Stimulated activated CD4-positive, alpha-beta T cell treated with anti-CD3 and anti-CD28 coated beads, TNF-alpha, amount 100 ng/mL, for 4 hours (primary cell): ENCODE results near the gene KIAA1210.

ENCODE experiments used
- DNase-seq, 3 experiments: peaks; one replicate each; pipeline ENCODE4 v3.0.0-alpha.2; 2020; ENCODE audit warnings: low read depth in 3 of 3

Gene KIAA1210

GRCh38 chrX:119127650-119128049, at the start of gene KIAA1210:
KIAA1210 (minus strand) TSS chrX:119127812; CDS start chrX:119123642, 4,170 bp downstream.
- DNase-seq, result no peak

GRCh38 chrX:119177278-119177677, 49.7 kb upstream of the KIAA1210 start:
- DNase-seq, result no peak

- DNase-seq, result no peak
Observed at GRCh38 chrX:119174900-119175299, 47.3 kb upstream of the KIAA1210 start.

GRCh38 chrX:119168104-119168503, 40.5 kb upstream of the KIAA1210 start:
- no peak for DNase-seq

- no peak for DNase-seq
Observed at GRCh38 chrX:119158226-119158625, 30.6 kb upstream of the KIAA1210 start.

- DNase-seq, result no peak
Observed at GRCh38 chrX:119156241-119156640, 28.6 kb upstream of the KIAA1210 start.

GRCh38 chrX:119155416-119156035, 27.9 kb upstream of the KIAA1210 start:
- no peak for DNase-seq

- DNase-seq, result no peak
Observed at GRCh38 chrX:119151051-119151380, 23.4 kb upstream of the KIAA1210 start.

- no peak for DNase-seq
Observed at GRCh38 chrX:119150163-119151050, 22.8 kb upstream of the KIAA1210 start.

GRCh38 chrX:119147486-119147885, 19.9 kb upstream of the KIAA1210 start:
- DNase-seq, result no peak

GRCh38 chrX:119145241-119145653, 17.6 kb upstream of the KIAA1210 start:
- no peak for DNase-seq

GRCh38 chrX:119134466-119134865, 6.9 kb upstream of the KIAA1210 start:
- DNase-seq, result no peak

- DNase-seq, result no peak
Observed at GRCh38 chrX:119132961-119133360, 5.3 kb upstream of the KIAA1210 start.

GRCh38 chrX:119132316-119132715, 4.7 kb upstream of the KIAA1210 start:
- DNase-seq, result no peak

GRCh38 chrX:119130911-119131310, 3.3 kb upstream of the KIAA1210 start:
- DNase-seq, result no peak

- DNase-seq, result no peak
Observed at GRCh38 chrX:119121341-119121740, 6.3 kb downstream of the KIAA1210 start.

- peak; percentile 2 to 8 (median 7) for DNase-seq
Observed at GRCh38 chrX:119118780-119119395, 8.7 kb downstream of the KIAA1210 start.

- no peak for DNase-seq
Observed at GRCh38 chrX:119107206-119107605, 20.4 kb downstream of the KIAA1210 start.

GRCh38 chrX:119105826-119106225, 21.8 kb downstream of the KIAA1210 start:
- no peak for DNase-seq

- DNase-seq, result no peak
Observed at GRCh38 chrX:119101168-119101567, 26.4 kb downstream of the KIAA1210 start.

- no peak for DNase-seq
Observed at GRCh38 chrX:119095936-119096335, 31.7 kb downstream of the KIAA1210 start.

GRCh38 chrX:119094819-119095218, 32.8 kb downstream of the KIAA1210 start:
- DNase-seq, result no peak
